ENCODE data around the gene HELT. TPM values are rescaled to one million over a fixed set of nuclear protein-coding genes. Genes with fewer than 3 reads are reported as not detected.

Gene HELT
- total RNA-seq, 4 donors from 2014 or later = not detected

DNA sequence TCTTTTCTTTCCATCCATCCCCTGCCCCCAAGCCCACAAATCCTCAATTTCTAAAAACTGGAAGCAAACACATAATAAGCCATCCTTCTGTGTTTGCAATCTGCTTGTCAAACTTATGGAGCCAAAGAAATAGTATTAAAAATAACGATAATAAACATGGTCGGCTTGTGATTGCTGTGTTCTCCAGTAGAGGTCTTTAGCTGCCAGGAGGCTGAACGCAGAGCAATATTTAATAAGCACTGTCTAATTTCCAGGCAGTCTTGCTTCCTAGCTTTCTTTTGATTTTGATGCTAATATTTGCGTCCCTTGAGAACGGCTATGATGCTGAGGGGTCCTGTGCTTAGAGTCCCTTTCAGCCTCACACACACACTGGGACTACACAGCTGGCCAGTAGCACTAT is 3.2 kb upstream of the HELT start:
- no peak for DNase-seq
- TF ChIP-seq POLR2AphosphoS5 (IDR thresholded peaks at IDR 0.05) = no peak
- TF ChIP-seq EP300 (IDR thresholded peaks at IDR 0.05; ENCODE audit: low read depth) = no peak
- TF ChIP-seq, protein P1, sequence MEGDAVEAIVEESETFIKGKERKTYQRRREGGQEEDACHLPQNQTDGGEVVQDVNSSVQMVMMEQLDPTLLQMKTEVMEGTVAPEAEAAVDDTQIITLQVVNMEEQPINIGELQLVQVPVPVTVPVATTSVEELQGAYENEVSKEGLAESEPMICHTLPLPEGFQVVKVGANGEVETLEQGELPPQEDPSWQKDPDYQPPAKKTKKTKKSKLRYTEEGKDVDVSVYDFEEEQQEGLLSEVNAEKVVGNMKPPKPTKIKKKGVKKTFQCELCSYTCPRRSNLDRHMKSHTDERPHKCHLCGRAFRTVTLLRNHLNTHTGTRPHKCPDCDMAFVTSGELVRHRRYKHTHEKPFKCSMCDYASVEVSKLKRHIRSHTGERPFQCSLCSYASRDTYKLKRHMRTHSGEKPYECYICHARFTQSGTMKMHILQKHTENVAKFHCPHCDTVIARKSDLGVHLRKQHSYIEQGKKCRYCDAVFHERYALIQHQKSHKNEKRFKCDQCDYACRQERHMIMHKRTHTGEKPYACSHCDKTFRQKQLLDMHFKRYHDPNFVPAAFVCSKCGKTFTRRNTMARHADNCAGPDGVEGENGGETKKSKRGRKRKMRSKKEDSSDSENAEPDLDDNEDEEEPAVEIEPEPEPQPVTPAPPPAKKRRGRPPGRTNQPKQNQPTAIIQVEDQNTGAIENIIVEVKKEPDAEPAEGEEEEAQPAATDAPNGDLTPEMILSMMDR (IDR thresholded peaks at IDR 0.05) = no peak
- no peak for TF ChIP-seq POLR2A (IDR thresholded peaks at IDR 0.05)
- Histone ChIP-seq H3K4me1 (peaks cover 0 to 11% (median 4%) of the 10 kb centered on the region in 4 donors), H3K27ac (no peak overlapping the region), H3K27me3 (peaks cover 99% of the 10 kb centered on the region), H3K36me3 (no peaks in the 10 kb centered on the region), H3K9me3 (no peaks in the 10 kb centered on the region), H3K4me3 (no peak overlapping the region)
- 49 to 59% methylated on average over 5 of the region's 5 CpGs for WGBS, 2 donors (ENCODE audit: low coverage in 1 of 2)
- in situ Hi-C loops (cut with MboI; ENCODE audit: low pct_ligation_motif_present in 1 of 4, low pct_unique_long_range_greater_than_20kb in 1 of 4, low sequenced_read_pairs in 3 of 4) = no loop called here
- intact Hi-C loops (cut with DNase I; ENCODE audit: low total_unique reads) = no loop called here

DNA sequence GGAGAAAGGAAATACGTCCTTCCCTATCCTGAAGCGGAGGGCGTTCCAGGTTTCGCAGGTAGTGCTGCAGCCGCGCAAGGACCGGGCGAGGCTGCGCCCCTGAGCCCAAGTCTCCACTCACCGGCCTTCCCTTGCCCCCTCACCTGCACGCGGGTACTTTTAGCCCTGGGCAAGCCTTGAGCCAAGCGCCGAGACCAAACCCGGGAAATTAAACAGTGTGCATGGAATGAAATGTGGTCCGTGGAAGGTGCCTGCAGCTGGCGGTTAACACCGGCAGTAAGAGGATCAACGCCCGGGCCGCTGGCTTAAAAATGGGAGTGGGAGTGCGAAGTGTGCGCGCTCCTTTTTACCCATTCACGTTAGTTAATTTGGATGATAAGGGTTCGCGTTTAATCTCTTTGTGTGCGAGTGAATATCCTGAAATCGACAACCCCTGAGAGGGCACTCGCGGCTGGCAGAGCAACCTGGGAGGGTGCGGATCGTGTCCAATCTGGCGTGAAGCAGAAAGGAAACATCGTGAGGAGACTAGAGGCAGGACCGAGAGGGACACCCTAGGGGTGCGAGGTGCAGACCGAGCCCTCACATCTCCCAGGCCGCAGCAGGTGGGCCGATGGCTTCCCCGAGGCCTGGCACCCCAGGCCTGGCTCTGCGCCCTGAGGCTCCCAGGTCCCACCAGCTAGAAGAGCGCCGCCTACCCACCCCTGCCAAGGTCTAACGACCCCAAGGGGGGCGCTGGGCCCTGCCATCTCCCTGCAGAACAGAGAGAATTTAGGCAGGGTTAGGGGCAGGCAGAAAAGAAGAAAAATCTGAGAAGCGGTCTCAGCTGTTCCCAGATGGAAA is 2.0 kb upstream of the HELT start:
- in situ Hi-C loops (cut with MboI; ENCODE audit: low pct_ligation_motif_present in 1 of 4, low pct_unique_long_range_greater_than_20kb in 1 of 4, low sequenced_read_pairs in 3 of 4) = no loop called here
- TF ChIP-seq POLR2A (IDR thresholded peaks at IDR 0.05) (no peak), POLR2AphosphoS5 (IDR thresholded peaks at IDR 0.05) (no peak), EP300 (IDR thresholded peaks at IDR 0.05; ENCODE audit: low read depth) (no peak)
- TF ChIP-seq, protein P1 (IDR thresholded peaks at IDR 0.05) = no peak
- H3K27ac ChIP-seq = no peak overlapping the region
- peaks cover 100% of the 10 kb centered on the region for H3K27me3 ChIP-seq
- no peaks in the 10 kb centered on the region for H3K36me3 ChIP-seq
- peaks cover 0 to 23% (median 13%) of the 10 kb centered on the region in 4 donors for H3K4me1 ChIP-seq
- no peak overlapping the region for H3K4me3 ChIP-seq
- intact Hi-C loops (cut with DNase I; ENCODE audit: low total_unique reads) = no loop called here
- DNase-seq = no peak
- no peaks in the 10 kb centered on the region for H3K9me3 ChIP-seq
- 3 to 11% methylated on average over 5 to 47 of the region's 47 CpGs for WGBS, 2 donors (ENCODE audit: low coverage in 1 of 2)

DNA sequence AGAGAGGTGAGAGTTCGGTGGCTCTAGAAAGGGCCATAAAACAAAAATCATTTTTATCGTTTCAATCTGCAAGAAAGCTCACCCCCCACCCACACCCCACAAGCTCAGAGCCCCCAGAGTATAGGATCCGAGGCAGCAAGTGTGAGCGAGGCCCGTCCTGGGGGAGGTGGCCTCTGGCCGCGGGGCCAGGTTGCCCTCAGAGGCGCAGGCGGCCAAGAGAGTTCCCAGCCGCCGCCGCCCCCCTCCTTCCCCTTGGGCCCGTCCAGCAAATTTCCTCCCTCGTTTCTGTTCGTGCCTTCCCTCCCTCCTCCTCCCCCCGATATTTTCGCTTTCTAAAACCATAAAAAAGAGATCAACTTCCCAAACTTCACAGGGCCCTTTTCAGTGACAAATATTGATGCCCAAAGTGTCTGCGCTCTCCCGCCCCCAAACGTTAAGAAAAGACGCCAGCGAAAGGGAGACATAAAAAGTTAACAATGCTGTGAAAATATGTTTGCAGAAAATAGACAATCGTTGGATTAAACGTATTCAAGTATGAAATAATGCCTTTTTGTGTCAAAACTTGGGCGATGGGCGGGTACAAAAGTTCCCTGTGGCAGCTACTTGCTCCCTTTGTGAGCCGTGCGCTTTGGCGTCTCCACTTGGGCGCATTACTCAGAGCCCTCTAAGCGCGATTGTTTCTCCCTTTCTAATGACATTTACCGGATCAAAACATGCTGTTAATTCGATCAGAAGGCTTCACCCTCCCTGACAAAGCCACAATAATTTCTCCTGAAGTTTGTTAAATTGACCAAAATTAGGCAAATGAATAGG is 1.1 kb upstream of the HELT start:
- H3K27ac ChIP-seq = no peak overlapping the region
- no peaks in the 10 kb centered on the region for H3K36me3 ChIP-seq
- H3K9me3 ChIP-seq = no peaks in the 10 kb centered on the region
- DNase-seq = no peak
- TF ChIP-seq POLR2AphosphoS5 (IDR thresholded peaks at IDR 0.05) (no peak), POLR2A (IDR thresholded peaks at IDR 0.05) (no peak), EP300 (IDR thresholded peaks at IDR 0.05; ENCODE audit: low read depth) (no peak)
- TF ChIP-seq, protein P1 (IDR thresholded peaks at IDR 0.05) = no peak
- in situ Hi-C loops (cut with MboI; ENCODE audit: low pct_ligation_motif_present in 1 of 4, low pct_unique_long_range_greater_than_20kb in 1 of 4, low sequenced_read_pairs in 3 of 4) (no loop called here), intact Hi-C loops (cut with DNase I; ENCODE audit: low total_unique reads) (no loop called here)
- WGBS, 2 donors (ENCODE audit: low coverage in 1 of 2) = 3 to 9% methylated on average over 18 to 34 of the region's 34 CpGs
- no peak overlapping the region for H3K4me3 ChIP-seq
- H3K27me3 ChIP-seq = peaks cover 100% of the 10 kb centered on the region
- peaks cover 0 to 25% (median 13%) of the 10 kb centered on the region in 4 donors for H3K4me1 ChIP-seq

DNA sequence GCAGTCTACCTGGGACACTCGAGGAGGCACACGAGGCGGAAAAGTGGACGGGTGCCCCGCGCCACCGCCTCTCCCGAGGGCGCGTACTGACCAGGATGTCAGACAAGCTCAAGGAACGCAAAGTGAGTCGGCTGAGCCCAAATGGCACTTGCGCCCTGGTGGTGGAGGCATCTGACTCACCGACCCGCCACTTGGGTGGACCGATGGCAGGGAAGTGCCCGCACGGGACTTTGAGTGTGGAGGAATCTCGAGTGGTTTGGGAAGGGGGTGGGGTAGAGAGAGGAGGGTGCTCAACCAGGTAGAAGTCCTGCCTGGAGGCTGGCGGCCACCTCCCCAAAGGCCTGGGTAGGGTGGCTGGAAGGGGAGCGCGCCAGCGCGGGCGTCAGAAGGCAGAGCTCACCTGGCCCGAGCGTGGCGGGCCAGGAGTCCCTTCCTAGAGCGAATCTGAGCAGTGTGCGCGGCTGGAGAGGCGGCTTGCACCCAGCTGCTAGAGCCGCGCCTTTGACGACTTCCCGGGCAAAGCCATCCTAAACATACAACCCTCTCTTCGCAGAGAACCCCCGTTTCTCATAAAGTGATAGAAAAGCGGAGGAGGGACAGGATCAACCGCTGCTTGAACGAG is 655 bp downstream of the HELT start:
- Histone ChIP-seq H3K4me1 (peaks cover 0 to 25% (median 13%) of the 10 kb centered on the region in 4 donors), H3K9me3 (no peaks in the 10 kb centered on the region), H3K4me3 (no peak overlapping the region), H3K27ac (no peak overlapping the region), H3K27me3 (peaks cover 100% of the 10 kb centered on the region), H3K36me3 (no peaks in the 10 kb centered on the region)
- WGBS, 2 donors (ENCODE audit: low coverage in 1 of 2) = 24% methylated on average over 39 of the region's 41 CpGs; no CpG with 5 or more reads in 1 of the 2 donors
- TF ChIP-seq EP300 (IDR thresholded peaks at IDR 0.05; ENCODE audit: low read depth) (no peak), POLR2AphosphoS5 (IDR thresholded peaks at IDR 0.05) (no peak)
- no peak for DNase-seq
- in situ Hi-C loops (cut with MboI; ENCODE audit: low pct_ligation_motif_present in 1 of 4, low pct_unique_long_range_greater_than_20kb in 1 of 4, low sequenced_read_pairs in 3 of 4) = no loop called here
- intact Hi-C loops (cut with DNase I; ENCODE audit: low total_unique reads) = no loop called here
